HepG2 (cell line): Measurements from ENCODE around the gene SMAD1. TPM values are rescaled to one million over a fixed set of nuclear protein-coding genes. Genes with fewer than 3 reads are reported as not detected.

ENCODE experiments used
- FOXA1 ChIP-seq, 2 experiments: fragments of 450-650 bp in 1 of 2; sonication (generic) in 1 of 2; formaldehyde crosslinking in 1 of 2; IDR thresholded peaks; 2 replicates each; pipeline versions ENCODE4 v1.4.0 to v1.6.1; 2016 to 2020; ENCODE audit warnings: missing genetic modification reagents in 1 of 2
- PAXIP1 ChIP-seq: sonication (generic); formaldehyde crosslinking; conservative IDR thresholded peaks from 2 replicates; pipeline ENCODE4 v1.4.0; 2020; ENCODE audit warnings: mild to moderate bottlenecking, missing genetic modification reagents, moderate library complexity
- SETDB1 ChIP-seq: sonication (generic); formaldehyde crosslinking; IDR thresholded peaks from 2 replicates; pipeline ENCODE4 v1.5.1; 2020; ENCODE audit warnings: missing genetic modification reagents, mild to moderate bottlenecking, borderline replicate concordance
- TOPORS ChIP-seq: sonication (generic); formaldehyde crosslinking; IDR thresholded peaks from 2 replicates; pipeline ENCODE4 v1.8.0; 2023; ENCODE audit warnings: mild to moderate bottlenecking, missing genetic modification reagents
- ZNF143 ChIP-seq: sonication (generic); formaldehyde crosslinking; IDR thresholded peaks from 2 replicates; pipeline ENCODE4 v1.4.0; 2020; ENCODE audit warnings: missing genetic modification reagents
- ZNF263 ChIP-seq: sonication (generic); formaldehyde crosslinking; IDR thresholded peaks from 2 replicates; pipeline ENCODE4 v1.4.0; 2020; ENCODE audit warnings: missing genetic modification reagents
- ZNF564 ChIP-seq: sonication (generic); formaldehyde crosslinking; IDR thresholded peaks from 2 replicates; pipeline ENCODE4 v1.8.1; 2023; ENCODE audit warnings: mild to moderate bottlenecking, missing genetic modification reagents
- ZNF619 ChIP-seq: sonication (generic); formaldehyde crosslinking; IDR thresholded peaks from 2 replicates; pipeline ENCODE4 v1.4.0; 2020; ENCODE audit warnings: mild to moderate bottlenecking, missing genetic modification reagents
- ZNF687 ChIP-seq: sonication (generic); formaldehyde crosslinking; IDR thresholded peaks from 2 replicates; pipeline ENCODE4 v1.5.1; 2020; ENCODE audit warnings: mild to moderate bottlenecking, missing genetic modification reagents, moderate library complexity
- polyA plus RNA-seq, 8 experiments: library from polyadenylated mRNA; depleted of rRNA in 3 of 8; stranded (reverse) in 7 of 8; unstranded in 1 of 8; fragments of >200 nt; fragmentation: Illumina TruSeq in 4 of 8; extraction: Trizol in 4 of 8; gene quantifications; 2 replicates each; pipeline versions ENCODE4 v1.2.1 to v1.2.3, GENCODE V29; 2011 to 2016; ENCODE audit warnings: low read depth in 4 of 8, missing spikeins in 1 of 8, mixed read lengths in 1 of 8; ENCODE audit not compliant: insufficient read depth in 1 of 8
- total RNA-seq, 5 experiments: library from RNA; depleted of rRNA; stranded (reverse); fragments of >200 nt; fragmentation: Illumina TruSeq; extraction: Trizol; gene quantifications; 2 replicates each; pipeline ENCODE4 v1.2.3, GENCODE V29; 2016; ENCODE audit warnings: low read depth in 1 of 5
- TF ChIP-seq, protein P1 (sequence below), 2 experiments: IDR thresholded peaks; 2 replicates each; pipeline ENCODE4 v1.6.1; 2011 to 2012; ENCODE audit warnings: low read length in 2 of 2, borderline replicate concordance in 1 of 2, low read depth in 1 of 2, mild to moderate bottlenecking in 1 of 2, moderate library complexity in 1 of 2
- TF ChIP-seq, protein P2 (sequence below): IDR thresholded peaks from 2 replicates; pipeline ENCODE4 v1.6.1; 2012; ENCODE audit warnings: low read depth, low read length, improper control_type of control experiment
- TF ChIP-seq, protein P3 (sequence below): fragments of 450-650 bp; IDR thresholded peaks from 2 replicates; pipeline ENCODE4 v1.6.1; 2016

The SMAD1 gene
- total and polyA plus RNA-seq, 2 of the 13 experiments (the other 11 are each of a cell fraction or from before 2014, with no cell fraction given), result 12.7 to 16.6 TPM

- TF ChIP-seq ZNF564 (CRISPR knock-in tag), result 0 out of 2 replicates have a peak, but pooled peaks have one; percentile 18
- TF ChIP-seq, protein P1, sequence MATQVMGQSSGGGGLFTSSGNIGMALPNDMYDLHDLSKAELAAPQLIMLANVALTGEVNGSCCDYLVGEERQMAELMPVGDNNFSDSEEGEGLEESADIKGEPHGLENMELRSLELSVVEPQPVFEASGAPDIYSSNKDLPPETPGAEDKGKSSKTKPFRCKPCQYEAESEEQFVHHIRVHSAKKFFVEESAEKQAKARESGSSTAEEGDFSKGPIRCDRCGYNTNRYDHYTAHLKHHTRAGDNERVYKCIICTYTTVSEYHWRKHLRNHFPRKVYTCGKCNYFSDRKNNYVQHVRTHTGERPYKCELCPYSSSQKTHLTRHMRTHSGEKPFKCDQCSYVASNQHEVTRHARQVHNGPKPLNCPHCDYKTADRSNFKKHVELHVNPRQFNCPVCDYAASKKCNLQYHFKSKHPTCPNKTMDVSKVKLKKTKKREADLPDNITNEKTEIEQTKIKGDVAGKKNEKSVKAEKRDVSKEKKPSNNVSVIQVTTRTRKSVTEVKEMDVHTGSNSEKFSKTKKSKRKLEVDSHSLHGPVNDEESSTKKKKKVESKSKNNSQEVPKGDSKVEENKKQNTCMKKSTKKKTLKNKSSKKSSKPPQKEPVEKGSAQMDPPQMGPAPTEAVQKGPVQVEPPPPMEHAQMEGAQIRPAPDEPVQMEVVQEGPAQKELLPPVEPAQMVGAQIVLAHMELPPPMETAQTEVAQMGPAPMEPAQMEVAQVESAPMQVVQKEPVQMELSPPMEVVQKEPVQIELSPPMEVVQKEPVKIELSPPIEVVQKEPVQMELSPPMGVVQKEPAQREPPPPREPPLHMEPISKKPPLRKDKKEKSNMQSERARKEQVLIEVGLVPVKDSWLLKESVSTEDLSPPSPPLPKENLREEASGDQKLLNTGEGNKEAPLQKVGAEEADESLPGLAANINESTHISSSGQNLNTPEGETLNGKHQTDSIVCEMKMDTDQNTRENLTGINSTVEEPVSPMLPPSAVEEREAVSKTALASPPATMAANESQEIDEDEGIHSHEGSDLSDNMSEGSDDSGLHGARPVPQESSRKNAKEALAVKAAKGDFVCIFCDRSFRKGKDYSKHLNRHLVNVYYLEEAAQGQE (IDR thresholded peaks at IDR 0.05; ENCODE audit: borderline replicate concordance in 1 of 2, low read depth in 1 of 2, low read length in 2 of 2), result no peak
- TF ChIP-seq, protein P2, sequence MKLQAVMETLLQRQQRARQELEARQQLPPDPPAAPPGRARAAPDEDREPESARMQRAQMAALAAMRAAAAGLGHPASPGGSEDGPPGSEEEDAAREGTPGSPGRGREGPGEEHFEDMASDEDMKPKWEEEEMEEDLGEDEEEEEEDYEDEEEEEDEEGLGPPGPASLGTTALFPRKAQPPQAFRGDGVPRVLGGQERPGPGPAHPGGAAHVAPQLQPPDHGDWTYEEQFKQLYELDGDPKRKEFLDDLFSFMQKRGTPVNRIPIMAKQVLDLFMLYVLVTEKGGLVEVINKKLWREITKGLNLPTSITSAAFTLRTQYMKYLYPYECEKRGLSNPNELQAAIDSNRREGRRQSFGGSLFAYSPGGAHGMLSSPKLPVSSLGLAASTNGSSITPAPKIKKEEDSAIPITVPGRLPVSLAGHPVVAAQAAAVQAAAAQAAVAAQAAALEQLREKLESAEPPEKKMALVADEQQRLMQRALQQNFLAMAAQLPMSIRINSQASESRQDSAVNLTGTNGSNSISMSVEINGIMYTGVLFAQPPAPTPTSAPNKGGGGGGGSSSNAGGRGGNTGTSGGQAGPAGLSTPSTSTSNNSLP, result no peak
- no peak for TF ChIP-seq PAXIP1 (CRISPR knock-in tag)
- TF ChIP-seq ZNF619 (CRISPR knock-in tag), result no peak
- peak; percentile 10; the same call in 1 of the 2 replicates for TF ChIP-seq ZNF263 (CRISPR knock-in tag)
- 0 out of 2 replicates have a peak, but pooled peaks have one; percentile 13 for TF ChIP-seq TOPORS (CRISPR knock-in tag)
- TF ChIP-seq ZNF143, result no peak
- TF ChIP-seq, protein P3, sequence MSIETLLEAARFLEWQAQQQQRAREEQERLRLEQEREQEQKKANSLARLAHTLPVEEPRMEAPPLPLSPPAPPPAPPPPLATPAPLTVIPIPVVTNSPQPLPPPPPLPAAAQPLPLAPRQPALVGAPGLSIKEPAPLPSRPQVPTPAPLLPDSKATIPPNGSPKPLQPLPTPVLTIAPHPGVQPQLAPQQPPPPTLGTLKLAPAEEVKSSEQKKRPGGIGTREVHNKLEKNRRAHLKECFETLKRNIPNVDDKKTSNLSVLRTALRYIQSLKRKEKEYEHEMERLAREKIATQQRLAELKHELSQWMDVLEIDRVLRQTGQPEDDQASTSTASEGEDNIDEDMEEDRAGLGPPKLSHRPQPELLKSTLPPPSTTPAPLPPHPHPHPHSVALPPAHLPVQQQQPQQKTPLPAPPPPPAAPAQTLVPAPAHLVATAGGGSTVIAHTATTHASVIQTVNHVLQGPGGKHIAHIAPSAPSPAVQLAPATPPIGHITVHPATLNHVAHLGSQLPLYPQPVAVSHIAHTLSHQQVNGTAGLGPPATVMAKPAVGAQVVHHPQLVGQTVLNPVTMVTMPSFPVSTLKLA, result peak; percentile 9; the same call in 1 of the 2 replicates
- TF ChIP-seq ZNF687 (CRISPR knock-in tag), result peak; percentile 53; the same call in 1 of the 2 replicates
- no peak for TF ChIP-seq SETDB1 (CRISPR knock-in tag)
- TF ChIP-seq FOXA1 (IDR thresholded peaks at IDR 0.05), result no peak
- TF ChIP-seq FOXA1 (CRISPR knock-in tag; IDR thresholded peaks at IDR 0.05), result peak; percentile 36
These were observed at the start of gene SMAD1 (continued) for GRCh38 chr4:145481164-145481941.
